Measurements from ENCODE around the gene RAB4B.

The RAB4B gene

GRCh38 chr19:40809358-40810086 is 31.5 kb downstream of the RAB4B start (continued):
- TF ChIP-seq ZNF121 (tag by site-specific recombination; IDR thresholded peaks at IDR 0.05) = no peak
- no peak for TF ChIP-seq ZNF24 (tag by site-specific recombination; IDR thresholded peaks at IDR 0.05)
- TF ChIP-seq ZBTB6 (tag by site-specific recombination; IDR thresholded peaks at IDR 0.05) = no peak
- 0 out of 2 replicates have a peak, but pooled peaks have one; percentile 32 for TF ChIP-seq HIC1 (tag by site-specific recombination; IDR thresholded peaks at IDR 0.05)
- no peak for TF ChIP-seq ZBTB20 (tag by site-specific recombination; IDR thresholded peaks at IDR 0.05)
- TF ChIP-seq SCRT2 (tag by site-specific recombination; IDR thresholded peaks at IDR 0.05) = peak; percentile 73
- TF ChIP-seq ZSCAN4 (tag by site-specific recombination; IDR thresholded peaks at IDR 0.05) = no peak
- no peak for TF ChIP-seq ZNF639 (tag by site-specific recombination; IDR thresholded peaks at IDR 0.05)
- no peak for TF ChIP-seq ZNF530 (tag by site-specific recombination; IDR thresholded peaks at IDR 0.05; ENCODE audit: low read depth)
- TF ChIP-seq ZSCAN30 (tag by site-specific recombination; IDR thresholded peaks at IDR 0.05) = no peak
- no peak for TF ChIP-seq KLF1 (tag by site-specific recombination; IDR thresholded peaks at IDR 0.05)
- no peak for TF ChIP-seq ZNF362 (tag by site-specific recombination; IDR thresholded peaks at IDR 0.05)
- TF ChIP-seq ZNF549 (tag by site-specific recombination; IDR thresholded peaks at IDR 0.05) = no peak
- no peak for TF ChIP-seq ZNF174 (tag by site-specific recombination; IDR thresholded peaks at IDR 0.05)
- no peak for TF ChIP-seq ZSCAN23 (tag by site-specific recombination; IDR thresholded peaks at IDR 0.05)
- TF ChIP-seq ZNF391 (tag by site-specific recombination; IDR thresholded peaks at IDR 0.05; ENCODE audit: borderline replicate concordance, low read depth) = no peak
- TF ChIP-seq HOXD13 (CRISPR knock-in tag; IDR thresholded peaks at IDR 0.05; ENCODE audit: borderline replicate concordance) = no peak
- no peak for TF ChIP-seq ZNF510 (tag by site-specific recombination; IDR thresholded peaks at IDR 0.05; ENCODE audit: insufficient replicate concordance)
- TF ChIP-seq ZBTB26 (tag by site-specific recombination; optimal IDR thresholded peaks at IDR 0.05) = peak; percentile 14
- TF ChIP-seq ZNF600 (tag by site-specific recombination; IDR thresholded peaks at IDR 0.05) = peak; percentile 83; the same call in 1 of the 2 replicates
- TF ChIP-seq YY1 (tag by site-specific recombination; IDR thresholded peaks at IDR 0.05) = no peak
- no peak for TF ChIP-seq ZEB2 (tag by site-specific recombination; IDR thresholded peaks at IDR 0.05)
- no peak for TF ChIP-seq EGR2 (tag by site-specific recombination; IDR thresholded peaks at IDR 0.05; ENCODE audit: low read depth)
- no peak for TF ChIP-seq RBAK (tag by site-specific recombination; IDR thresholded peaks at IDR 0.05)
- TF ChIP-seq SCRT1 (tag by site-specific recombination; IDR thresholded peaks at IDR 0.05; ENCODE audit: borderline replicate concordance) = peak; percentile 14; the same call in 1 of the 2 replicates
